Small intestine (tissue), 4 donors: ENCODE results near the gene ZNF823. TPM values are rescaled to one million over a fixed set of nuclear protein-coding genes. Genes with fewer than 3 reads are reported as not detected.

Experiments
- polyA plus RNA-seq, 4 donors: library from polyadenylated mRNA; stranded (reverse) in 3 of 4; unstranded in 1 of 4; fragments of 200-250 nt in 3 of 4; fragments of 120-200 nt in 1 of 4; gene quantifications; one replicate each; pipeline versions ENCODE4 v1.2.1 to v1.2.3, GENCODE V29; 2013
- donor health status: healthy with polysubstance abuse.
- donor health status: Bipolar disorder and iron deficiency.
- donor health status: healthy.

ZNF823 gene
- polyA plus RNA-seq, 4 donors = 3.8 to 10.1 (median 6.5) TPM

Other genes with a start within 250 kb of the ZNF823 start
- gene ZNF653, start 233.1 kb downstream of the ZNF823 start, polyA plus RNA-seq = 10 to 100 TPM in 2 of 4 donors, 1 to 10 TPM in 2; 7.5 to 25.1 (median 10.4) TPM
- gene ECSIT, start 209.8 kb downstream of the ZNF823 start, polyA plus RNA-seq = 100 to 1,000 TPM in 1 of 4 donors, 10 to 100 TPM in 3; 39.9 to 106 (median 86.9) TPM
- gene CNN1, start 200.1 kb downstream of the ZNF823 start, polyA plus RNA-seq = 10 to 100 TPM in 2 of 4 donors, 1 to 10 TPM in 2; 1.1 to 44.8 (median 15.9) TPM
- 10 to 100 TPM; 39.0 to 80.3 (median 53.5) TPM for gene ELOF1, start 179.7 kb downstream of the ZNF823 start, polyA plus RNA-seq
- gene ACP5, start 161.3 kb downstream of the ZNF823 start, polyA plus RNA-seq = 100 to 1,000 TPM in 1 of 4 donors, 10 to 100 TPM in 3; 22.8 to 195 (median 33.3) TPM
- gene ZNF627, start 141.5 kb downstream of the ZNF823 start, polyA plus RNA-seq = 10 to 100 TPM in 1 of 4 donors, 1 to 10 TPM in 3; 3.8 to 15.7 (median 6.0) TPM
- gene ZNF441, start 28.1 kb upstream of the ZNF823 start, polyA plus RNA-seq = 1 to 10 TPM; 1.4 to 7.5 (median 2.1) TPM
- gene ZNF491, start 59.6 kb upstream of the ZNF823 start, polyA plus RNA-seq = 1 to 10 TPM in 2 of 4 donors, under 1 TPM in 2; 0.45 to 1.9 (median 0.96) TPM
- gene ZNF440, start 75.3 kb upstream of the ZNF823 start, polyA plus RNA-seq = 10 to 100 TPM in 1 of 4 donors, 1 to 10 TPM in 3; 3.5 to 18.0 (median 7.4) TPM
- 1 to 10 TPM; 1.1 to 8.0 (median 4.2) TPM for gene ZNF439, start 109.8 kb upstream of the ZNF823 start, polyA plus RNA-seq
- gene ZNF69, start 148.8 kb upstream of the ZNF823 start, polyA plus RNA-seq = 10 to 100 TPM in 1 of 4 donors, 1 to 10 TPM in 3; 1.4 to 30.4 (median 3.9) TPM
- 10 to 100 TPM in 3 of 4 donors, 1 to 10 TPM in 1; 7.3 to 24.6 (median 15.6) TPM for gene ZNF700, start 186.2 kb upstream of the ZNF823 start, polyA plus RNA-seq
- 1 to 10 TPM; 1.9 to 5.1 (median 3.5) TPM for gene ZNF763, start 226.1 kb upstream of the ZNF823 start, polyA plus RNA-seq